ENCODE data around the gene FYB1. TPM values are rescaled to one million over a fixed set of nuclear protein-coding genes. Genes with fewer than 3 reads are reported as not detected.

The FYB1 gene
- total and polyA plus RNA-seq, 2 of the 4 experiments (the other 2 are of a cell fraction), result not detected

DNA sequence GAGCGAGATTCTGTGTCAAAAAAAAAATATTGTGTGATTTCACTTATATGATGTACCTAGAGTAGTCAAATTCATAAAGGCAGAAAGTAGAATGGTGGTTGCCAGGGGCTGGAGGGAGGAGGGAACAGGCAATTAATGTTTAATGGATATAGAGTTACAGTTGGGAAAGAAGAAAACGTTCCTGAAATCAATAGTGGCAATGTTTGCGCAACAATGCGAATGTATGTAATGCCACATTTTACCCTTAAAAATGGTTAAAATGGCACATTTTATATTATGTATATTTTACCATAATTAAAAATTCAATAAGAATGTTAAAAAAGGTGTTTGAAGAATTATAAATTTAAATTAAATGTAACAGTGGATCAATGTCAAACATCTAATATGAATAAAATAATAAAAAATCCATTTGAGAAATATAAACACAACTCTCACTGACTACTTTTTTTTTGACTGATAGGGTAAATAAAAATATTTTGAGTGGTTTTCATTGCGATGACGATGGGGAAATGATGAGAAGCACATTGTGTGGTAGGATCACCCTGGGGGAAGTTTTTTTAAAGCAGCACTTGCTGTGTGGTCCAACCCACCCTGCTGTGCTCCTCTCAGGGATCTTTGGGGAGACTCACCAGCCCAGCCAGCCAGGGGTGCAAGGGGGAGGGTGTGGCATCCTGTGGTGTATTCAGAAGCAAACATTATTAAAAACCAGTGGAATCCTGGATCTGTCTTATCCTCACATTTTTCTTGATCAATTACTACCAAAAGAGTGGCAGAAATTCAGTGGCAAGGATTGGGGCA is 4.3 kb downstream of the FYB1 start:
- in situ Hi-C loops (cut with MboI; ENCODE audit: low sequenced_read_pairs) (loop anchor here (25.0 kb wide), 1 partner anchor 347 kb away; no protein-coding TSS in a partner anchor), intact Hi-C loops (cut with micrococcal nuclease) (loop anchor here (5.0 to 10.0 kb wide), 3 partner anchors 67 to 220 kb away; no protein-coding TSS in a partner anchor), dilution Hi-C loops (cut with HindIII; ENCODE audit: low sequenced_read_pairs, unreplicated experiment) (no loop called here)
- ChIA-PET CTCF (no interaction called here), POLR2A (ENCODE audit: unreplicated experiment) (no interaction called here)
- ATAC-seq (ENCODE audit: low read depth) (no peak), DNase-seq (no peak)
- Histone ChIP-seq H3K36me3 (ENCODE audit: control insufficient read depth, insufficient read depth, low read length) (no peaks in the 10 kb centered on the region), H3K27me3 (ENCODE audit: control insufficient read depth, insufficient read depth, low read length) (peaks cover 2% of the 10 kb centered on the region), H3K79me1 (ENCODE audit: low read depth in 1 of 2, low read length in 2 of 2) (no peaks in the 10 kb centered on the region), H3K23ac (ENCODE audit: low read depth, low read length) (no peak overlapping the region), H4K5ac (ENCODE audit: low read depth, low read length) (no peak overlapping the region), H3K4ac (ENCODE audit: low read depth, low read length) (no peak overlapping the region), H2BK120ac (ENCODE audit: low read depth, low read length) (no peak overlapping the region), H3K9me3 (ENCODE audit: control insufficient read depth, insufficient read depth, low read length) (no peaks in the 10 kb centered on the region), H4K8ac (ENCODE audit: low read depth in 2 of 2, low read length in 2 of 2) (no peak overlapping the region), H2AK5ac (ENCODE audit: low read depth, low read length) (no peak overlapping the region), H2AFZ (replicated peaks; ENCODE audit: low read length, poor library complexity) (no peak overlapping the region), H3K9ac (ENCODE audit: low read depth, low read length) (no peak overlapping the region), H3K18ac (ENCODE audit: low read depth, low read length) (no peak overlapping the region), H3K4me3 (ENCODE audit: insufficient read depth, low read depth, low read length) (no peak overlapping the region), H4K91ac (ENCODE audit: insufficient read depth, low read depth, low read length) (no peak overlapping the region), H4K20me1 (ENCODE audit: insufficient read depth, low read length) (no peaks in the 10 kb centered on the region), H3K14ac (replicated peaks; ENCODE audit: low read depth, low read length) (no peak overlapping the region), H2BK20ac (ENCODE audit: low read depth, low read length) (no peak overlapping the region), H2AK9ac (replicated peaks; ENCODE audit: low read depth, low read length, poor library complexity) (no peak overlapping the region), H2BK5ac (ENCODE audit: low read depth, low read length, poor library complexity, severe bottlenecking) (no peak overlapping the region), H2BK15ac (ENCODE audit: low read depth, low read length) (no peak overlapping the region), H3K4me2 (ENCODE audit: low read depth, low read length) (no peak overlapping the region), H3K56ac (ENCODE audit: extremely low read depth, insufficient read depth, low read length) (no peak overlapping the region), H3K9me1 (ENCODE audit: insufficient read depth, low read length) (no peaks in the 10 kb centered on the region), H3K27ac (ENCODE audit: insufficient read depth, low read length) (no peak overlapping the region), H3K4me1 (ENCODE audit: control insufficient read depth, insufficient read depth, low read length) (no peaks in the 10 kb centered on the region)
- WGBS, 2 experiments (ENCODE audit: extremely low coverage in 2 of 2, insufficient read length in 1 of 2), result no CpG with 5 or more reads among the region's 6 CpGs
- TF ChIP-seq RFX5 (IDR thresholded peaks at IDR 0.05; ENCODE audit: low read depth, low read length) (no peak), MAFK (IDR thresholded peaks at IDR 0.05; ENCODE audit: low read depth, low read length) (no peak), CEBPB (IDR thresholded peaks at IDR 0.05; ENCODE audit: low read depth, low read length) (peak; percentile 66), NFE2L2 (IDR thresholded peaks at IDR 0.05; ENCODE audit: low read depth, low read length) (no peak), RCOR1 (IDR thresholded peaks at IDR 0.05; ENCODE audit: insufficient replicate concordance, low read length) (no peak), CHD1 (IDR thresholded peaks at IDR 0.05; ENCODE audit: low read depth, low read length) (no peak)
- BruUV-seq (replicated peaks), result no TSS peak
